GM23248 (cell line): ENCODE measurements around the gene TYW3. TPM values are rescaled to one million over a fixed set of nuclear protein-coding genes. Genes with fewer than 3 reads are reported as not detected.

Source experiments
- DNase-seq: peaks from one replicate; pipeline ENCODE4 v3.0.0-alpha.2; 2015
- H2AFZ ChIP-seq: fragments of 200-600 bp; sonication (generic); 2 replicates; pipeline ENCODE4 v1.6.1; 2016; ENCODE audit warnings: antibody characterized with exemption
- H3F3A ChIP-seq: fragments of 200-600 bp; sonication (generic); 2 replicates; pipeline ENCODE4 v1.6.1; 2016; ENCODE audit warnings: mild to moderate bottlenecking, antibody characterized with exemption, mixed run types; ENCODE audit not compliant: insufficient read depth
- H3K27ac ChIP-seq: fragments of 200-600 bp; sonication (generic); 2 replicates; pipeline ENCODE4 v1.5.1; 2016; ENCODE audit warnings: mild to moderate bottlenecking
- H3K27me3 ChIP-seq: fragments of 200-600 bp; sonication (generic); replicated peaks from 2 replicates; pipeline ENCODE4 v1.6.1; 2016; ENCODE audit warnings: mild to moderate bottlenecking; ENCODE audit not compliant: insufficient read depth
- H3K36me3 ChIP-seq: fragments of 200-600 bp; sonication (generic); 2 replicates; pipeline ENCODE4 v1.6.1; 2016; ENCODE audit warnings: low read depth, mild to moderate bottlenecking
- H3K4me1 ChIP-seq: fragments of 200-600 bp; sonication (generic); 2 replicates; pipeline ENCODE4 v1.6.1; 2016; ENCODE audit warnings: mild to moderate bottlenecking; ENCODE audit not compliant: insufficient read depth
- H3K4me2 ChIP-seq: fragments of 200-600 bp; sonication (generic); one replicate; pipeline ENCODE4 v1.6.1; 2016; ENCODE audit warnings: mild to moderate bottlenecking; ENCODE audit not compliant: unreplicated experiment
- H3K4me3 ChIP-seq: fragments of 200-600 bp; sonication (generic); 2 replicates; pipeline ENCODE4 v1.5.1; 2016; ENCODE audit warnings: mild to moderate bottlenecking
- H3K79me2 ChIP-seq: fragments of 200-600 bp; sonication (generic); 2 replicates; pipeline ENCODE4 v1.6.1; 2016; ENCODE audit warnings: mild to moderate bottlenecking; ENCODE audit not compliant: insufficient read depth
- H3K9ac ChIP-seq: fragments of 200-600 bp; sonication (generic); 2 replicates; pipeline ENCODE4 v1.6.1; 2016; ENCODE audit warnings: mild to moderate bottlenecking
- H3K9me2 ChIP-seq: fragments of 200-600 bp; sonication (generic); 2 replicates; pipeline ENCODE4 v1.6.1; 2016; ENCODE audit warnings: mixed run types, mild to moderate bottlenecking, moderate library complexity; ENCODE audit not compliant: insufficient read depth
- H3K9me3 ChIP-seq: fragments of 200-600 bp; sonication (generic); one replicate; pipeline ENCODE4 v1.6.1; 2017; ENCODE audit warnings: low read depth
- H4K20me1 ChIP-seq: fragments of 200-600 bp; sonication (generic); 2 replicates; pipeline ENCODE4 v1.6.0; 2016; ENCODE audit not compliant: insufficient read depth
- EZH2 ChIP-seq: fragments of 200-600 bp; sonication (generic); IDR thresholded peaks from 2 replicates; pipeline ENCODE4 v1.6.1; 2018; ENCODE audit warnings: antibody characterized with exemption, mild to moderate bottlenecking; ENCODE audit not compliant: insufficient read depth, poor library complexity, severe bottlenecking
- EZH2phosphoT487 ChIP-seq: fragments of 200-600 bp; sonication (generic); IDR thresholded peaks from 2 replicates; pipeline ENCODE4 v1.6.1; 2018; ENCODE audit warnings: antibody characterized with exemption, moderate library complexity, mild to moderate bottlenecking, low read depth; ENCODE audit not compliant: insufficient read depth
- WGBS, 2 experiments: methylation state at CpG; one replicate each; pipeline ENCODE4 v1.1.6; 2015 to 2017; ENCODE audit warnings: low lambda C conversion rate in 2 of 2, low coverage in 1 of 2; ENCODE audit errors: missing lambda C conversion rate in 2 of 2; 5-methylcytosine and 5-hydroxymethylcytosine counted together
- in situ Hi-C: fragments of 300-500 bp; cut with MboI; formaldehyde crosslinking; loops from 2 replicates; pipeline ENCODE4 v1.15.0; 2020
- polyA plus RNA-seq: library from polyadenylated mRNA; unstranded; fragments of >200 nt; fragmentation: Nextera tagmentation; extraction: Ambion mirVana; gene quantifications from 2 replicates; pipeline ENCODE4 v1.2.1, GENCODE V29; 2016
- total RNA-seq: library from RNA; depleted of rRNA; stranded (reverse); fragments of >200 nt; shearing (Covaris generic); gene quantifications from 2 replicates; pipeline ENCODE4 v1.2.3, GENCODE V29; 2014; rRNA removed

Gene TYW3
- total and polyA plus RNA-seq, 2 experiments from 2014 or later = 16.0 TPM

DNA sequence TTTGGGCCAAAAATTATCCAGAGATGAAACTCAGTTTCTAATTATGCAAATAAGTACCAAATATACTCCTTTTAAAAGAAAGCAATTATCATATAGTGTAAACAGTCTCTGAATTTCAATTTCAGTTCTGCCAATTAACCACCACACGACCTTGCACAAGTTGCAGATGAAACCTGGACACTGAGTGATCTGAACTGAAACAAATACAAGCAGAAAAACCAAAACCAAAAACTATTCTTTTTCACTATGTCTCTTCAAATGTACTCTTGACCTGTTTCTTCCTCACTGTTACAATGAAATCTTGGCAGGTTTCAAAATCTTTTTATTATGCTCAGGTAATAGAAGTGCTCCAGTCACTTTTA, 79.2 kb downstream of the TYW3 start:
- H3K9me2 ChIP-seq = no peaks in the 10 kb centered on the region
- no peaks in the 10 kb centered on the region for H3F3A ChIP-seq
- no peak overlapping the region for H3K27ac ChIP-seq
- no peaks in the 10 kb centered on the region for H3K79me2 ChIP-seq
- no peak for TF ChIP-seq EZH2
- TF ChIP-seq EZH2phosphoT487 = no peak
- no peak overlapping the region for H2AFZ ChIP-seq
- H3K4me1 ChIP-seq = no peaks in the 10 kb centered on the region
- H3K9ac ChIP-seq = no peak overlapping the region
- no peak for DNase-seq
- 7 to 11% methylated on average over 1 of the region's 1 CpG for WGBS, 2 experiments
- H3K36me3 ChIP-seq = no peaks in the 10 kb centered on the region
- no peaks in the 10 kb centered on the region for H3K27me3 ChIP-seq
- no peak overlapping the region for H3K4me3 ChIP-seq
- in situ Hi-C loops = no loop called here
- H3K9me3 ChIP-seq = no peaks in the 10 kb centered on the region
- H3K4me2 ChIP-seq = no peak overlapping the region
- no peaks in the 10 kb centered on the region for H4K20me1 ChIP-seq

Other genes with a start within 250 kb of the TYW3 start
- gene LRRC53, start 220.5 kb upstream of the TYW3 start, total RNA-seq = not detected in 2 replicates
- not detected in 2 replicates for gene LRRC53, start 220.5 kb upstream of the TYW3 start, polyA plus RNA-seq
- gene ERICH3, start 59.4 kb upstream of the TYW3 start, total RNA-seq = not detected in 2 replicates
- gene ERICH3, start 59.4 kb upstream of the TYW3 start, polyA plus RNA-seq = not detected in 2 replicates
- gene CRYZ, start 102 bp upstream of the TYW3 start, total RNA-seq = 23.5 and 28.3 TPM in 2 replicates
- 26.1 and 26.9 TPM in 2 replicates for gene CRYZ, start 102 bp upstream of the TYW3 start, polyA plus RNA-seq